OCI-LY1 (cell line): ENCODE measurements around the gene GRK5.

Source experiments
- CTCF ChIP-seq: fragments of 200-600 bp; sonication (generic), shearing (Covaris generic); IDR thresholded peaks from 2 replicates; pipeline ENCODE4 v1.5.1; 2017; ENCODE audit warnings: mild to moderate bottlenecking, antibody characterized with exemption, low read length, moderate library complexity, mixed read lengths
- EZH2 ChIP-seq: fragments of 200-600 bp; sonication (generic), shearing (Covaris generic); IDR thresholded peaks from 2 replicates; pipeline ENCODE4 v1.8.0; 2017; ENCODE audit warnings: borderline replicate concordance, mixed run types, mild to moderate bottlenecking, antibody characterized with exemption, low read length, moderate library complexity, mixed read lengths

DNA sequence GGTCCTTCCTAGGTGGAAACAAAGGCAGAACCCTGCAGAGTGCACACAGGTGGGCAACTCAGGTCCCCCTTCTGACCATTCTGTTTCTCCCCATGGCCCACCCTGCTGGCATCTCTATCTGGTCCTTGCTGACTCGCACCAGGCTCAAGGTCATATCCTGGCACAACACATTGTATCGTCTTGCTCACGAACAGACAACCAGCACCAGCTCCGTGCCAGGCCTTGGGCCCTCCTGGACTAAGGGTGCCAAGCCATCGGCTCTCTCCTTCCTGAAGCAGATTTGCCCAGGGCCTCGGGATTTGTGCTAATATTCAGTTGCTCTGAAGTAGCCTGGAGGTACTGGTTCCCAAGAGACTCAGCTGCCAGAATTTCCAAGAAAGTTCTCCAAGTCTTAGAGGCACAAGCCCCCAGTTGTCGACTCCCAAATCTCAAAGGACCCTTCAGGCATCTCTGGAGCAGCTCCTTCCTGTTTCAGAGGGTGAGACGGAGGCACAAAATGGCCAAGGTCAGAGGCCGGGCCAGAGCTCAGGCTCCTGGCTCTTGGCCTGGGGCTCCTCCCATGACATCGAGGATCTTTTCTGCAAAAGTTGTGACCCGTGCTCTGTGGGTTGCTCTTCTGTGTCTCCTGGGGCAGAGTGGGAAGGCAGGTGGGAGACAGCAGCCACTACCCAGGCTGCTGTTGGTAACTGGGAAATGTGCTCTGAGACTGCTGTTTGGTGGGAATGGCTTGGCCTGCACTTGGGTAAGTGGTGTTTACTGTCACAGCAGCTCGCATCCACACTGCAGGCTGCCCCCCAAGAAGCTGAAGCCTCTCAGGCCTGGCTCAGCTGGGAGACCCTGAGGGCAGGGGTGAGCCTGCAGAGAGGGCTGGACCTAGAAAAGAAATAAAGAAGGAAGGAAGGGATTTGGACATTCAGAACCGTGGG, 213.8 kb downstream of the GRK5 start:
- TF ChIP-seq CTCF (no peak), EZH2 (no peak)
